ENCODE results near the gene ARMC7.

GRCh38 chr17:75135452-75135851 lies 25.7 kb downstream of the ARMC7 start:
- TF ChIP-seq POLR2A (IDR thresholded peaks at IDR 0.05; ENCODE audit: low read depth, low read length) (no peak), POLR2AphosphoS5 (IDR thresholded peaks at IDR 0.05; ENCODE audit: low read depth, low read length) (no peak), TAF1 (IDR thresholded peaks at IDR 0.05; ENCODE audit: low read depth, low read length) (no peak), SPI1 (IDR thresholded peaks at IDR 0.05; ENCODE audit: low read depth, low read length) (no peak), PAX5 (IDR thresholded peaks at IDR 0.05; ENCODE audit: insufficient read depth, low read length, severe bottlenecking) (no peak), POU2F2 (IDR thresholded peaks at IDR 0.05; ENCODE audit: low read depth, low read length) (no peak)
